IMR-90 (cell line): ENCODE measurements around the gene ARHGAP32. TPM values are rescaled to one million over a fixed set of nuclear protein-coding genes. Genes with fewer than 3 reads are reported as not detected.

ENCODE experiments used
- ATAC-seq: fragments of 200-7000 bp; cut with Tn5 transposase; 2 replicates; pipeline ENCODE4 v1.9.1; 2020; ENCODE audit warnings: low read depth, mild to moderate bottlenecking, moderate library complexity
- BruUV-seq: library from RNA; stranded (reverse); fragments of 400-500 nt; replicated peaks from 2 replicates; lab custom pipeline; 2021; lab: Mats Ljungman, UMichigan
- CTCF ChIA-PET: fragments of 300-600 bp; formaldehyde crosslinking; extraction: SDS; loops from one replicate; lab custom pipeline; 2021; ENCODE audit warnings: antibody characterized with exemption; lab: Yijun Ruan, JAX
- POLR2A ChIA-PET: fragments of 300-600 bp; sonication (Branson Sonifier 250); formaldehyde crosslinking; loops from one replicate; lab custom pipeline; 2022; ENCODE audit warnings: antibody characterized with exemption; ENCODE audit not compliant: unreplicated experiment; lab: Charles Lee
- DNase-seq: peaks from one replicate; pipeline ENCODE4 v3.0.0; 2013
- H2AFZ ChIP-seq: replicated peaks from 2 replicates; pipeline ENCODE3; 2013; ENCODE audit warnings: low read length, mild to moderate bottlenecking; ENCODE audit not compliant: poor library complexity
- H2AK5ac ChIP-seq: 2 replicates; pipeline ENCODE4 v1.6.1; 2013; ENCODE audit warnings: low read depth, low read length, inconsistent platforms
- H2AK9ac ChIP-seq: replicated peaks from 2 replicates; pipeline ENCODE3; 2013; ENCODE audit warnings: mild to moderate bottlenecking, low read depth, low read length, moderate library complexity; ENCODE audit not compliant: poor library complexity
- H2BK120ac ChIP-seq: 2 replicates; pipeline ENCODE4 v1.6.1; 2013; ENCODE audit warnings: low read depth, low read length, inconsistent platforms
- H2BK15ac ChIP-seq: 3 replicates; pipeline ENCODE4 v1.6.1; 2013; ENCODE audit warnings: low read depth, low read length, inconsistent platforms
- H2BK20ac ChIP-seq: 2 replicates; pipeline ENCODE4 v1.6.1; 2013; ENCODE audit warnings: low read depth, mild to moderate bottlenecking, inconsistent platforms, low read length, moderate library complexity
- H2BK5ac ChIP-seq: 2 replicates; pipeline ENCODE4 v1.6.1; 2013; ENCODE audit warnings: mild to moderate bottlenecking, low read depth, low read length, inconsistent platforms; ENCODE audit not compliant: poor library complexity, severe bottlenecking
- H3K14ac ChIP-seq: replicated peaks from 2 replicates; pipeline ENCODE4 v1.6.1; 2013; ENCODE audit warnings: low read depth, low read length, inconsistent platforms
- H3K18ac ChIP-seq: 2 replicates; pipeline ENCODE4 v1.6.1; 2013; ENCODE audit warnings: low read depth, low read length, control low read depth
- H3K23ac ChIP-seq: 2 replicates; pipeline ENCODE4 v1.6.1; 2013; ENCODE audit warnings: low read depth, low read length, inconsistent platforms
- H3K27ac ChIP-seq: 2 replicates; pipeline ENCODE4 v1.5.1; 2013; ENCODE audit warnings: mild to moderate bottlenecking, control low read depth, low read length; ENCODE audit not compliant: insufficient read depth
- H3K27me3 ChIP-seq: 2 replicates; pipeline ENCODE4 v1.6.1; 2013; ENCODE audit warnings: low read length; ENCODE audit not compliant: control insufficient read depth, insufficient read depth
- H3K36me3 ChIP-seq: 2 replicates; pipeline ENCODE4 v1.6.1; 2013; ENCODE audit warnings: low read length, mixed read lengths; ENCODE audit not compliant: control insufficient read depth, insufficient read depth
- H3K4ac ChIP-seq: 2 replicates; pipeline ENCODE4 v1.6.1; 2013; ENCODE audit warnings: low read depth, low read length, inconsistent platforms
- H3K4me1 ChIP-seq: 2 replicates; pipeline ENCODE4 v1.6.1; 2013; ENCODE audit warnings: low read length, mixed read lengths; ENCODE audit not compliant: control insufficient read depth, insufficient read depth
- H3K4me2 ChIP-seq: 2 replicates; pipeline ENCODE4 v1.6.1; 2013; ENCODE audit warnings: low read depth, mild to moderate bottlenecking, control low read depth, low read length, moderate library complexity
- H3K4me3 ChIP-seq: 2 replicates; pipeline ENCODE4 v1.5.1; 2013; ENCODE audit warnings: low read depth, mild to moderate bottlenecking, control low read depth, low read length, moderate library complexity; ENCODE audit not compliant: insufficient read depth
- H3K56ac ChIP-seq: 2 replicates; pipeline ENCODE4 v1.6.1; 2013; ENCODE audit warnings: low read length, inconsistent platforms; ENCODE audit not compliant: insufficient read depth; ENCODE audit errors: extremely low read depth
- H3K79me1 ChIP-seq, 2 experiments: 2 replicates each; pipeline ENCODE4 v1.6.1; 2013; ENCODE audit warnings: low read length in 2 of 2, inconsistent platforms in 1 of 2, low read depth in 1 of 2
- H3K9ac ChIP-seq: 2 replicates; pipeline ENCODE4 v1.6.1; 2013; ENCODE audit warnings: low read depth, low read length, control low read depth
- H3K9me1 ChIP-seq: 2 replicates; pipeline ENCODE4 v1.6.1; 2013; ENCODE audit warnings: low read length, inconsistent platforms; ENCODE audit not compliant: insufficient read depth
- H3K9me3 ChIP-seq: 2 replicates; pipeline ENCODE4 v1.6.1; 2013; ENCODE audit warnings: low read length; ENCODE audit not compliant: control insufficient read depth, insufficient read depth
- H4K20me1 ChIP-seq: 2 replicates; pipeline ENCODE4 v1.6.1; 2013; ENCODE audit warnings: low read length, inconsistent platforms; ENCODE audit not compliant: insufficient read depth
- H4K5ac ChIP-seq: 2 replicates; pipeline ENCODE4 v1.6.1; 2013; ENCODE audit warnings: mild to moderate bottlenecking, low read depth, low read length, control low read depth
- H4K8ac ChIP-seq, 2 experiments: 2 replicates each; pipeline ENCODE4 v1.6.1; 2013; ENCODE audit warnings: low read depth in 2 of 2, low read length in 2 of 2, control low read depth in 1 of 2, inconsistent platforms in 1 of 2
- H4K91ac ChIP-seq: 2 replicates; pipeline ENCODE4 v1.6.1; 2013; ENCODE audit warnings: low read depth, low read length, inconsistent platforms; ENCODE audit not compliant: insufficient read depth
- BHLHE40 ChIP-seq: fragments of 150-350 bp; IDR thresholded peaks from 2 replicates; pipeline ENCODE4 v1.6.1; 2016; ENCODE audit warnings: mild to moderate bottlenecking, low read depth, low read length
- CEBPB ChIP-seq: IDR thresholded peaks from 2 replicates; pipeline ENCODE4 v1.6.1; 2012; ENCODE audit warnings: low read depth, low read length, improper control_type of control experiment
- MAFK ChIP-seq: IDR thresholded peaks from 2 replicates; pipeline ENCODE4 v1.6.1; 2012; ENCODE audit warnings: low read depth, low read length, improper control_type of control experiment
- MXI1 ChIP-seq: IDR thresholded peaks from 2 replicates; pipeline ENCODE4 v1.6.1; 2012; ENCODE audit warnings: low read depth, mild to moderate bottlenecking, low read length, moderate library complexity, borderline replicate concordance
- SMC3 ChIP-seq: fragments of 150-350 bp; IDR thresholded peaks from 2 replicates; pipeline ENCODE4 v1.6.1; 2016; ENCODE audit warnings: low read depth, mild to moderate bottlenecking, antibody characterized with exemption, low read length, moderate library complexity
- WGBS, 2 experiments: methylation state at CpG; one replicate each; pipeline versions ENCODE4 v1.1.5 to v1.1.7; 2013; ENCODE audit warnings: missing lambda C conversion rate in 2 of 2; ENCODE audit not compliant: insufficient read length in 1 of 2; ENCODE audit errors: extremely low coverage in 2 of 2; 5-methylcytosine and 5-hydroxymethylcytosine counted together
- dilution Hi-C: fragments of 300-500 bp; cut with HindIII; formaldehyde crosslinking; loops from one replicate; pipeline ENCODE4 v1.14.3; 2018; ENCODE audit warnings: low sequenced_read_pairs; ENCODE audit not compliant: unreplicated experiment
- in situ Hi-C: fragments of 300-500 bp; cut with MboI; formaldehyde crosslinking; loops from 3 replicates; pipeline ENCODE4 v1.14.3; 2019; ENCODE audit warnings: low sequenced_read_pairs, inconsistent platforms, mixed read lengths
- intact Hi-C: fragments of 100-400 bp; cut with micrococcal nuclease; formaldehyde crosslinking; loops from 2 replicates; pipeline ENCODE4 v1.10.0; 2022
- polyA plus RNA-seq, 3 experiments: library from polyadenylated mRNA; depleted of rRNA; stranded (reverse); fragments of >200 nt; gene quantifications; 2 replicates each; pipeline ENCODE4 v1.2.3, GENCODE V29; 2012; ENCODE audit warnings: low replicate concordance in 1 of 3
- total RNA-seq: library from RNA; depleted of rRNA; stranded (reverse); fragments of >200 nt; gene quantifications from 2 replicates; pipeline ENCODE4 v1.2.3, GENCODE V29; 2012
- TF ChIP-seq, protein P1 (sequence below): fragments of 150-350 bp; IDR thresholded peaks from 2 replicates; pipeline ENCODE4 v1.6.1; 2017; ENCODE audit warnings: mild to moderate bottlenecking, antibody characterized with exemption, low read length, low read depth

ARHGAP32 gene
- total and polyA plus RNA-seq, 2 of the 4 experiments (the other 2 are of a cell fraction), result 4.1 to 8.4 TPM

DNA sequence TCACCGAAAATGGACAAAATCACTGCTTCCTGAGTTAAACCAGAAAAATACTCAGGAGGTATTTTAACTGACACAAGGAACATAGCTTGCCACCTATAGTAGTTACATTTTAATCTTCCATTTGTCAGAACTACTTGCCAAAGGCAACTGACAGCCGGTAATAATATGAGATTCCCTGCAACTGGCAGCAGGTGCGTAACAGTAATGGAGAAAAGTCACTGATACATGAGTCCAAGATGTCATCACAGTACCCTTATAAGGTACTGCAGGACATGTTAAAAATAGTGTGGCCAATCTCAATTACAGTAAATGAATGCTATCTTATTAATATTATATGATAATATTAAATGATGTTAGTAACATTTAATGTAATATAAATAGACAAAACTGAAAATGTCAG, 21.1 kb upstream of the ARHGAP32 start:
- ATAC-seq (no peak), DNase-seq (no peak)
- peaks cover 7 to 19% of the 10 kb centered on the region in 2 experiments; a peak in 3 of 4 replicates for H3K79me1 ChIP-seq
- no peaks in the 10 kb centered on the region; the same call in 1 of the 2 replicates for H3K4me1 ChIP-seq
- dilution Hi-C loops, result no loop called here
- H2BK5ac ChIP-seq, result no peak overlapping the region
- CTCF ChIA-PET, result interaction anchor here (0.6 kb wide), 1 partner anchor 818 kb away, joined by 3 read pairs; no protein-coding TSS in a partner anchor
- no peak overlapping the region for H4K91ac ChIP-seq
- no peak overlapping the region for H2AK5ac ChIP-seq
- no peak overlapping the region for H2AFZ ChIP-seq
- no peak overlapping the region for H3K18ac ChIP-seq
- intact Hi-C loops, result no loop called here
- TF ChIP-seq SMC3 (no peak), MXI1 (no peak), CEBPB (no peak), MAFK (no peak), BHLHE40 (no peak)
- TF ChIP-seq, protein P1, sequence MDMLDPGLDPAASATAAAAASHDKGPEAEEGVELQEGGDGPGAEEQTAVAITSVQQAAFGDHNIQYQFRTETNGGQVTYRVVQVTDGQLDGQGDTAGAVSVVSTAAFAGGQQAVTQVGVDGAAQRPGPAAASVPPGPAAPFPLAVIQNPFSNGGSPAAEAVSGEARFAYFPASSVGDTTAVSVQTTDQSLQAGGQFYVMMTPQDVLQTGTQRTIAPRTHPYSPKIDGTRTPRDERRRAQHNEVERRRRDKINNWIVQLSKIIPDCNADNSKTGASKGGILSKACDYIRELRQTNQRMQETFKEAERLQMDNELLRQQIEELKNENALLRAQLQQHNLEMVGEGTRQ, result no peak
- in situ Hi-C loops, result no loop called here
- no peaks in the 10 kb centered on the region for H3K9me1 ChIP-seq
- no peak overlapping the region for H2BK15ac ChIP-seq
- no peaks in the 10 kb centered on the region for H3K27me3 ChIP-seq
- H2AK9ac ChIP-seq, result no peak overlapping the region
- H4K5ac ChIP-seq, result no peak overlapping the region
- no peaks in the 10 kb centered on the region for H4K20me1 ChIP-seq
- H3K9me3 ChIP-seq, result no peaks in the 10 kb centered on the region
- no peak overlapping the region for H4K8ac ChIP-seq
- H3K27ac ChIP-seq, result no peak overlapping the region
- no peaks in the 10 kb centered on the region for H3K36me3 ChIP-seq
- H3K23ac ChIP-seq, result no peak overlapping the region
- H3K9ac ChIP-seq, result no peak overlapping the region
- POLR2A ChIA-PET, result no interaction called here
- no peak overlapping the region for H2BK120ac ChIP-seq
- no peak overlapping the region for H3K4ac ChIP-seq
- H3K4me2 ChIP-seq, result no peak overlapping the region
- H2BK20ac ChIP-seq, result no peak overlapping the region
- H3K14ac ChIP-seq, result no peak overlapping the region
- no peak overlapping the region for H3K56ac ChIP-seq
- no peak overlapping the region for H3K4me3 ChIP-seq
- no CpG with 5 or more reads among the region's 3 CpGs for WGBS, 2 experiments
- BruUV-seq, result no TSS peak
